ENCODE results near the gene STIP1.
A peak's percentile ranks its signal among the peaks of the same experiment; 100 is the strongest.

The STIP1 gene
- 66.7 to 72.0 reads per million in 2 donors for total RNA-seq

DNA sequence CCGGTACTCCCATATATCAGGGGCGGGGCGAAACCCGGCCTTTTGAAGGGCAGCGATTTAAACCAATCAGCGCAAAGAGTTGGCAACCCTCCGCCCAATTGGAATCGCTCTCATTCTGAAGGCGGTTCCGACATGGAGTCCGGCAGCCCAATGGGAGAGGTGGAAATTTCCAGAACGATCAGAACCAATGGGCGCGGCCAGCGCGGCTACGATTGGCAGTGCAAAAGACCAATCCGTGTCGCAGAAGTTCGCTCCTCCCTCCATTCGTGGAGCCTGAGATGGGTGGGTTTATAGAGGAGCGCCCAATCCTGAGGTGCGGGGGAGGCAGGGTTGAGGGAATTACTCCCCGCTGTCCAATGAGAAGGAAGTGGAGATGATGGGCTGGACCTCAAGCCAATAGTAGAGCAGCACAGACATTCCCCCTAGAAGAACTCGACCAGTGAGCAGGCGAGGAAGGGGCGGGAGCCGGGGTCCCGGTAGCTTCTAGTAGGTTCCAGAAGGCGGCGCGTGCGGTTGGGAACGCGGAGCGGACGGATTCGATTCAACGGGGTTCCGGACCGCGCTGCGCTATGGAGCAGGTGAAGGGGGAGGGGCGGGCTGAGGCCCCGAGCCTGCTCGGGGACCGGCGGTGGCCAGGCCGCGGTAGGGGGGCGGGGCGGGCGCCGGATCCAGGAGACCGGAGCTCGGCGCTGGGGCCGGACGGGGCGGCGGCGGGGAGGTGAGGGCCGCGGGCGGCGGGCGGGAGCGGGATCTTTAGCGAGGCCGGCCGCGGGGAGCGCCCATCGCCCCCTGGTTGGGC lies at the start of gene STIP1:
Gene STIP1, plus strand, starts transcription at position 479 of the 799 bp plus-strand sequence. Its CDS starts 91 bp downstream, at position 570.
- DNase-seq: peak; percentile 97 to 100 (median 99)

DNA sequence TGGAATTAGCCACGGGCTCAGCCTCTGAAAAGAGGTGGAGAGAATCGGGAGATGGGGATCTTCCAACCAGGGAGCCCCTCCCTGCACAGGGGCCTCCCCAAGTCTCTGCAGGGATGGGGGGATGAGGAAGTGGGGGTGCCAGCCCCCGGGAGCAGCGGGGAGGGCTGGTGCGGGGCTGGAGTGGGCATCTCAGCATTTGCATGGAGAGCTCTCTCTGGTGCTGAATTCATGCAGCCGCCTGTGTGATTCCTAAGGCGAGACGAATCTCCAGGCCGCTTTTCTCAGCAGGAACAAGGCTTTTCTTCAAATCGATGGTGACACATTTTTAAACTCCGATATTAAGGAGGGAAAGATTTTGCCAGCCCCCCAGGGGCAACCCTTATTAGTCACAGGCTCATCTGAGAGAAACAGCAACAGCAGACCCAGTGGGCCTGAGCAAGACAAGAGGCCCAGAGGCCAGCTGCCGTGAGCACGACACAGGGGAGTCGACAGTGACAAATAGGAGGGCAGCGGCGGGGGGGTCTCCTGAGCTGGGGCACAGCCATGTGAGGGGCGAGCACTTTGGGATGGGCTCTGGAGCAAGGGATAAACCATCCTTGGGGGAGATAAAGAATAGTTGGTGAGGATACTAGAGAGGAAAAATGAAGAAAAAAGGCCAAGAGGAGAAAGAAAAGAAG lies 49.1 kb upstream of the STIP1 start:
- DNase-seq: no peak

DNA sequence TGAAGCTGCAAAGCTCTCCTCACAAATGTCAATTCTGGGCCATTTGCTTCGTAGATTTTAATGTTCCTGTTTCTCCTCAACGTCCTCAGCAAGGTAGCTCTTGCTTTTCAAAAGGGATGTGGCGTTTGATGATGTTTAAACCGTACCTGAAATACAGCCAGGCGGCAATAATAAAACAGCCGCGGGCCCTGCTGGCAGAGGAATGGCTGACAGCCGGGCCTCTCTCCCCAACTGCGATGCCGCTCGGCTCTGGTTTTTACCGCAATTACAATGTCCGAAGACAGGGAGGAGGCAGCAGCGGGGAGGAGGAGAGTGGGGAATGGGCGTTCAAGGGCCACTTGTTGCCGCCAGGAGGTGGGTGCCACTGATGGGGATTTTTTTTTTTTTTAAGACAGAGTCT lies 47.6 kb upstream of the STIP1 start:
- DNase-seq: no peak

DNA sequence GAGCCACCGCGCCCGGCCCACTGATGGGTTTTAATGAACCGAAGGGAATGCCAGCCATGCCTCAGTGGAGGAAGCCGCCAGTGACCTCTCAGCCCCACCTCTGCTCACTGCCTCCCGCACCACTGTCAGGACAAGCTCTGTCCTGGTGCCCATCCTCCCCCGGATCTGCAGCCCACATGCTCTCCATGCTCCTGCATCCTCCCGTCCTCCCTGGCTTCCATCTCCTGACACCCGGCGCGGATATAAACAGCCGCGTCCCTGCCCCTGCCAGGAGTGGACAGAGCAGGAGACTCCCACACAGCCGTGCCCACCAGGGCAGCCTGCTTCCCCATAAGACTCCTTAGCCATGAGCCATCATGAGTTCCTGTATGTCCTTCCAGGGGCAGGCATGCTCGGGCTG lies 46.9 kb upstream of the STIP1 start:
- no peak for DNase-seq

DNA sequence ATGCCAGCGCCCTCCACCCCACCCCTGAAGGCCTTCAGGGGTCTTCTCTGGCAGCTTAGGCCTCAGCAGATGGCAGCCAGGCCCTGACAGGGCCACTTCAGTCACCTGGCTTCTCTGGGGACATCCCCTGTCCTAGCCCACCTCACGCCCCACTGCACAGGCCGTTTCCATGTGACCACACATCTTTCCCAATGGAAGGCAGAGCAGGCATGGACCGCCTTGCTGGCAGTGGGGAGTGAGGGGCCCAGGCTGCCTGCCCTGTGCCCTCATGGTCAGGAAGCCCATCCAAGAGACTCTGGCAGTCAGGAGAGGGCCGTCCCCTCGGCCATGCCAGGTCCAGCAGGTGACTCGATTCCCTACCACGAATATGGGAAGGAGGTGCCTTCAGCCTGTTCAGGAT lies 45.9 kb upstream of the STIP1 start:
- no peak for DNase-seq

DNA sequence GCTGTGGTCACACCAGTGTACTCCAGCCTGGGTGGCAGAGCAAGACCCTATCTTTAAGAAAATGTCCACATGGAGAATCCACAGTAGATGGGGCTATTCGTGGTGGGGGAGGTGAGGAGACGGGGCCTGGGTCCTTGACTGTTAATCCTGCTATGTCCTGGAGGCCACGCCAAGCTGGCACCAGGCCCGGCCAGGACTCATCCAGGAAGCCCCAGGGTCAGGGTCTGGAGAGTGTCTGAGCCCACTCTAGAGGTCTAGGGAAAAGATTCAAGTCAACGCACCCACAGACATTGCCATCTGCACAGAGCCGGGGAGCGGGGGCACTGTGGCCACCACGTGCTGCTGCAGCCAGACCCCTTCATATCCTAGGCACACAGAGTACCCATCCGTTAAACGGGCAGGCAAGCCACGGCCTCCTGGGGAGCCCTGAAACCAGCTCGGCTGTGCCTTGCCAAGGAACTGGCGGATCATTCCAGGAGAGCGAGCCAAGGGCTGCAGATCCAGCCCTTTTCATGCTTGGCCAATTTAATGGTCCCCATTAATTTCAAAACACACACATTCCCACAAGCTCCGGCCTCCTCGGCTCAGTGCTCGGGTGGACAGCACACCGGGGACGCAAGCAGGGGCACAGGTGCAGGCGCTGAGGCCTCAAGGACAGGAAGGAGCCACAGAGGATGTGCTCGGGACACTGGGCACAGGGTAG lies 44.7 kb upstream of the STIP1 start:
- DNase-seq: no peak

DNA sequence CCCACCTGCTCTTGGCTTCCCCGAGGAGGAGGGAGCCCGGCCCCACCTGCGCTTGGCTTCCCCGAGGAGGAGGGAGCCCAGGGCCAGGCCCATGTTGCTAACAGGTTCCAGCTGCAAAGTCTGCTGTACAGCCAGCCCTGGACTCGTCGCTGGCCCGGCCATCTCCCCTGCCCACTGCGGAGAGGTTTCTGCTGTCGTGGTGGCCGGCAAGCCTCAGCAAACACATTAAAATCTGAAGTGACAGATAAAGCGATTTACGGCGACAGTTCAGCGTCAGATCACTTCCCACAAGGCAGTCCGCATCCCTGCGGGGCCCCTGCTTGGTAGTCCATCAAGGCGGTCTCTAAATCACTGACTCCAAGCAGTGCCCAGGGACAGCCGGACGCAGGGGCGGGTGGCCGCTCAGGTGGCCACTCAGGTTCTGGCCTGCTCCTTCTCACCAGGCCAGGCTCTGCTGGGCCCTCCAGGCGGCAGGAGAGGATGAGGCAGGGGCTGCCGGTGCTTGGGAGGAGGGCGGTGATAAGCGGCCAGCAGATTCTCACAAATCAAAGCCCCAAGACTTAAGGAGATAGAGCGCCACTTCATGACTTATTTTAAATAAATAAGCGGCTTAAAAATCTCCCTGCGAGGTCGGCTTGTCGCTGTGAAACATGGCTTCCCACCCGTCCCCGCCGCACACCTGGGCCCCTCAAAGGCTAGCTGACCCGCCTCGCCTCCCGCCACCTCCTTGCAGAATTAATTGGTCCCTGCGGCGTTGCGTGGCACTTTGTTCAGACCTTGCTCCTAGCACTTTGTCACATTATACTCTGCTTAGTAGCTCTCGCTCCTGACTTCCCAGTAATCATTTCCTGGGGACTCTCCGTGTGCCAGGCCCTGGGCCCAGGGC lies 41.1 kb upstream of the STIP1 start:
- no peak for DNase-seq

DNA sequence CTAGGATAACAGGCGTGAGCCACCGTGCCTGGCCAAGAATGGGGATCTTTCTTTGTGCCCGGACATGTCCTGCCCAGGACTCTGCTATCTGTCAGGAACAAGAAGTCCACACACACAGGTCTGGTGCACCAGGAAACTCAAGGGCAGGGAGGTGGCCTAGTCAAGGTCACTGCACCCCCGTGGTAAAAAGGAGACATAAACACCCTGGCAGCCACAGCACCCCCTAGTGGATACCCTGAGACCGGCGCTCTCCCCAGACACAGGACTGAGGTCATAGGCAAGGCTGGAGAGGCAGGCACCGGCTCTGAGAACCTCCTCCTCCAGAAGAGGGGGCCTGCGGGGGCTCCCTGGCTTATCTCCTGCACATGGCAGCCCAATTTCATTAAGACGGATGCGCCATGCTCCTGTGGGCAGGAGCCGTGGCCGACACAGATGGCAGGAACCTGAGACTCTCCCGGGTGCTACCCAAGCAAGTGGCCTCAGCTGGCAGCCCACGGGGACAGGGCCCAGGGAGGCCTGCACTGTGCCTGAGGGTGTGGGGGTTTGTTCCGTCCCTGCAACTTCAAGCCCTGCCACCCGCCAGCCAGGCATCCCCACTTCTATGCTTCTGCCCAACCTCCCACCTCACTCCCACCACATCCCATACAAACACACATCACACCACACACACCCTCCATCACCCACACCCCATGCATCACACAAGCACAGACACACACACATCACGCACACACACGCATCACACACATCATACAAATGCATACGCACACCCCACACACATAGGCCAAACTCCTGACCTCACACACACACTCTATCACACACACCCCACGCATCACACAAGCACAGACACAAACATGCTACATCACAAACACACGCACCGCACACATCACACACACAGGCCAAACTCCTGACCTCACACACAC lies 39.7 kb upstream of the STIP1 start:
- peak in 4 of 5 experiments; percentile 17 to 71 (median 38) for DNase-seq

DNA sequence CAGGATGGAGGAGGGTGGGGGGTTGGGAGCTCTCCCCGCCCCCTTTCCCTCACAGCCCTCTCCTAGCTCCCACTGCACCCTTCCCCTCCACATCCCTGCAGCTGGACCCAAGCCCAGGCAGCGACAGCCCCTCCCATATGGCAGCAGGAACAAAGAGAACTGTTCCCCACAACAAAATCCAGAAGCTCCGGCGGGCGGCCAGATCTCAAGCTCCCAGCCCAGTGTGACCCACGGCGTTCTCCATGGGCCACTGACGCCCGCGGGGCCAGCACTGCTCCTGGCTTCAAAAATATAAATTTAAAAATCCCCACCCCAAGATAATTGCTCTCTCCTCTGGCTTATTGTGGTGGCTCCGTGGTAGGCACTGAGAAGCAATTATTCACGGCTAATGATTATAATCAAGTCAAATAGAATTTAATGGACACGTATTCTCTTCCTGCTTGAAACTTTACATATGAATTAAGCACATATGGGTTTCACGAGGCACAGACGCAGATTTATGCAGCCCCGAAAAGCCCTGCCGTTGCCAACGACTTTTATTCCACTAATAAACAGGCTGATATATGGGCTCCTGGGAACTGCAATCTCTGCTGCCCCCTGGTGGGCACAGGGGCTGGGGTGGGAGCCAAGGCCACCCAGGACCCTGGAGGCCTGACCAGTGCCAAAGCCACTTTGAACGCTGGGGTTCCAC lies 37.6 kb upstream of the STIP1 start:
- peak; percentile 51 to 61 (median 52) for DNase-seq

DNA sequence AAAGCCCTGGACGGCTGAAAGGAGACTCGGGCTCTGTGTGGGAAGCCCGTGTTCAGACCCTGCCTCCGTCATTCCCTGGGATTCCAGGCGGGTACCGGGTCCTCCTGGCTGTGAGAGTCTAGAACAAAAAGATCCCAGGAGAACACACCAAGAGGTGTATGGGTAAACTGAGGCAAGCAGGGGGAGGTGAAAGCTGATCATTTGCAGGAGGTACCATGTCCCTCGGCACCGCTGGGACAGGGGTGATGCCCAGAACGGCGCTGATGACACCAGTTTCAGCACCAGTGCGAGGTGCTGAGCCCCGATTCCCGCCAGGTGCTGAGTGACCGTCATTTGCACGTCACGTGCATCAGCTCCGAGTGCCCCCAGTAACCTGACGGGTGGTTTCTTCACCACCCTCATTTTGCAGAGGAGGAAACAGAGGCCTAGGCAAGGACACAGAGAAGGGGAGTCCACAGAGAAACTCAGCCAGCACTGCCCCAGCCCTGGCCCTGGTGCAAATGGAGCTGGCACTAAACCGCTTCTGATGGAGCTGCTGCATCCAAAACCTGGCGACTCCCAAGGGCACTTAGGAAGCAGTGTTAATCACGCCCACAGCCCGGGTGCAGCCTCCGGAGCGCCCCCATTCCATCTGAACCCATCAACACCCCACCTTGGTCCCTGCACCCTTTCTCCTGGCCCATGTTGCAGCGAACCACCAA lies 36.9 kb upstream of the STIP1 start:
- DNase-seq: no peak

DNA sequence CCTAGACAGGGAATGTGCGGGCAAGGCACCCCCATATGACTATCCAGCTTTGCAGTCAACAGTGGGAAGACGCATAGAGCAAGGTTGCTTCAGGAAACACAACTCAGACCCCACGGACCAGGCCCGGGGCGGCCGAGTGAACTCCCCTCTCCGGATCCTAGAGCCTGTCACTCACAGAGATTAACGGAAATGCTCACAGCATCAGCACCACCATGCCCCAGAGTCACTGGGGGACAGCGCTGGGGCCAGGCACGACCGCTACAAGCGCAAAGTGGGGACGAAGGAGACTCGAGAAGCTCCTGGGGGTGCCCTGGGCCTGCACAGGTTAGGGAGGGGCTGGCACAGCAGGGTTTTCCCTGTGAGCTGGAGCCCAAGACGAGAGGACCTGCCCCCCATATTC lies 35.9 kb upstream of the STIP1 start:
- no peak for DNase-seq

DNA sequence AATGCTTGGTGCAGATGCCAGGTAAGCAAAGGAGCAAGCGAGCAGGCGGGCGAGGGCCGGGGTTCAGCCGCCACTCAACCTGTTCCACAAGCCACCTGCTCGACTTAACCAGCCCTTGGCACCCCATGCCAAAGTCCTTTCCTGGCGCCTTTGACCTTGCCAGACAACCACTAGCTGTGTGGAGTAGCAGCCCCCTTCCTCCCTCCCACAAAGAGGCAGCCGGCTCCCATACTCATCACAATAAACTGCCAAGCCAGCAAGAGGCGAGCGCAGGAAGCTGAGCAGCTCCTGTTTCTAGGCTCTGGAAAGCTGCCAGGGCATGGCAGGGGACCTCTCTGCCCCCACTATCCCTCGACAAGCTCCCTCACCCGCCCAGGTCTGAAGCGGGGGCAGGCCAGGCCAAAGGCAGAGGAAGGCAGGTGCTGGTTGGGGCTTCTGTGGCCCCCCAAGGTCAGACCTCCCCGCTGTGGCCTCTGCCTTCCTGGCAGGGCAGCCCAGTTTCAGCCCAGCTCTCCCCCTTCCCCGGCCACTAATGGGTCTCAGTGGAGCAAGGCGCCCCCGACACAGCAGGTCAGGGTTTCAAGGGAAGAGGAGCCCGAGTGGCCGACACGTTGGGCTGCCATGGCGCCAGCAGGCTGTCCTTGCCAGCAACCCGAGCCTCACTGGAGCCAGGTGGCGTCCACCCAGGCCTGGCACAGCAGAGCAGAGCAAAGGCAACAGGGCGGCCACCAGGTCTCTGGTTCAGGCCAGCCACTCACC lies 35.3 kb upstream of the STIP1 start:
- DNase-seq: no peak

DNA sequence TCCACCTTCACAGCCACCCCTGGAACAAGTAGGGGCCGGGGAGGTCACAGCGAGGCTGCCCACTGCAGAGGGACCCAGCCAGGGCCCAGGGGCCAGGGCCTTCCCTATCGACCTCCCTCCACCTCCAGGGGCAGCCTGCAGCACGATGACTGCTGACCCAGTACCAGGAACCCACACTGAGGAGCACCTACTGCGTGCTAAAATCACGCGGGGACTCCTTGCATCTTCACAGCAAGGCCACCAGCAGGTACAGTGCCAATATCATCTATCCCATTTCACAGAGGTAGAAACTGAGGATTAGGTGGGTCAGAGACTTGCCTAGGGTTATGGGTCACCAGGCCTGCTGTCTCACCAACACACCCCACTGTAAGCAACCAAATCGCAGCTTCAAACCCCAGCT lies 34.6 kb upstream of the STIP1 start:
- DNase-seq: no peak

DNA sequence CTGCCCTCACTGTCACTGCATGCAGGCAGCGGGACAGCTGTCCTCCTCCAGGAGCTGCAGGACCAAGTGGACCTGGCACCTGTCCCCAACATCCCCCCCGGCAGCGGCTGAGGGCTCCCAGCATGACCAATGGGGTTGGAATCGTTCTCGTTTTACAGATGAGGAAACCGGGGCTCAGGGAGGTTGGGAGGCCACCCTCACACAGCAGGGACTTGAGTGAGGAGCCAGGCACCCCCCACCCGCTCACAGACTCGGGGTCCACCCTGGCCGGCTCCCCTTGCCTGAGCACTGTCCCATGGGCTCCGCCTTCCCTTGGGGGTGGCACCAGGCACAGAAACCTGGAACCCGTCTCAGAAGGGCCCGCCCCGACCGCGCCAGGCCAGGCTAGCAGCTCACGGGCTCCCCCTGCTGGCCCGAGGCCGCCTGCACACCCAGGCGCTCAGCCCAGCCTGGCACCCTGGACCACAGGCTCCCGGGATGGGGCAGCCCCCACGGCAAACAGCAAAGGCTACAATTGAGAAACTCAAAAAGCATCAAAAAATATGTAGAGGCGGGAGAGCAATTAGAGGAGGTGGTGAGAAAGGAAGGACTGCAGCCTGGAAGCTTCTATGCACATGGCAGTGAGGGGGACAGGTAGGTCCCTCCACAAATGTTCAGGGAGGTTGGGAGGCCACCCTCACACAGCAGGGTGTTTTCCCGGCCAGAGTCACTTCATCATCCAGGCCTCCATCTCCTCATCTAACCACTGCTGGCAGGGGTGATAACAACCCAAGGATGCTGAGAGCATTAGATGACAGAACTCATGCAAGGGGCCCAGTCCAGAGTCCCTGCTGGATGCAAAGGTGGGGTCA lies 32.9 kb upstream of the STIP1 start:
- peak; percentile 39 to 59 (median 53) for DNase-seq

DNA sequence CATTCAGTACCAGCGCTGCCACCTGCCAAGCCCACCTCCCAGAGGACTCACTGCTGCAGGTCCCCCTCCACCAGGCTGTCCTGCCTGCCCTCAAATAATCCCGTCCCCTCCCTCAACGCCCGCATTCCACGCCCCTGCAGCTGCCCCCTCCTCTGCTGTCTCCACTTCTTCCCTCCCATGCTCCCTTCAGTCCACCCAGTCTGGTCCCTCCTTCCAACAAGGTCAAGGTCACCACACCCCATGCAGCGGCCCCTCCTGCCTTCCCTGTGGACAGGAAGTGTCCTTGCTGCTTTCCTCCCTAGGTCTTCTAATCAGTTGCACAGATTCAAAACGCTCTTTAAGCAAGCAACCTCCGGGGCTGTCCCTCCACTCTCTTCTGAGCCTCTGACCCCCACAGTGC lies 32.2 kb upstream of the STIP1 start:
- no peak for DNase-seq

DNA sequence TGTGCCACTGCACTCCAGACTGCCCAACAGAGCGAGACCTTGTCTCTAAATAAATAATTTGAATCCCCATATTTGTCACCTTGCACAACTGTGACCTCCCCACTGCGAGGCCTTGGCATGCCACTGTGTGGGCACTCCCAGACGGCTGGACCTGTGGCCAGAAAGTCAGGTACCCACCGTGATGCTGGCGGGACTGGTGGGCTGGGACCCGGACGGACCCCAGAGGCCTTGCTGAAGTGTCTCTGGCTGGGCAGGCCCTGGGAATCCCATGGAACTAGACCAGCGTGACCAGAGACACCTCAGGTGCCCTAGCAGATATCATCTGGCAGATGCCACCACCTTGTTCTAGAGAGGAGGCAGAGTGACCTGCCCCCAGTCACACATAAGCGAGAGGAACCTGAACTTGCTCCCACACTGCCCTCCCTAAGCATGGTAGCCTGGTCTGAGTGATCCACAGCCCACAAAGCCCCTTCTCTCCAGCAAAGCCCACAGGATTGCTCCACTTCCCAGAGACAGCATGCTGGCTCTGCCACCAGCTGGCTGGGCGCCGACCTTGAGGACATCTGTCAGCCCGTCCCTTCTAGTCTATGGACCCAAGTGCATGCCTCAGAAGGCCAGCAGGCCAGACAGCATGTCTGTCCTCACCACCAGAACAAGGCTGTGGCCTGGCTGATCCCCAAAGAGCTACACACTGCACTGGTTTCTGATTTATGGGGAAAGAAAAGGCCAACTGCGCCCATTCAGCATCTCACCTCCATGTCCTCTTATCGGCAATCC lies 29.5 kb upstream of the STIP1 start:
- no peak for DNase-seq

DNA sequence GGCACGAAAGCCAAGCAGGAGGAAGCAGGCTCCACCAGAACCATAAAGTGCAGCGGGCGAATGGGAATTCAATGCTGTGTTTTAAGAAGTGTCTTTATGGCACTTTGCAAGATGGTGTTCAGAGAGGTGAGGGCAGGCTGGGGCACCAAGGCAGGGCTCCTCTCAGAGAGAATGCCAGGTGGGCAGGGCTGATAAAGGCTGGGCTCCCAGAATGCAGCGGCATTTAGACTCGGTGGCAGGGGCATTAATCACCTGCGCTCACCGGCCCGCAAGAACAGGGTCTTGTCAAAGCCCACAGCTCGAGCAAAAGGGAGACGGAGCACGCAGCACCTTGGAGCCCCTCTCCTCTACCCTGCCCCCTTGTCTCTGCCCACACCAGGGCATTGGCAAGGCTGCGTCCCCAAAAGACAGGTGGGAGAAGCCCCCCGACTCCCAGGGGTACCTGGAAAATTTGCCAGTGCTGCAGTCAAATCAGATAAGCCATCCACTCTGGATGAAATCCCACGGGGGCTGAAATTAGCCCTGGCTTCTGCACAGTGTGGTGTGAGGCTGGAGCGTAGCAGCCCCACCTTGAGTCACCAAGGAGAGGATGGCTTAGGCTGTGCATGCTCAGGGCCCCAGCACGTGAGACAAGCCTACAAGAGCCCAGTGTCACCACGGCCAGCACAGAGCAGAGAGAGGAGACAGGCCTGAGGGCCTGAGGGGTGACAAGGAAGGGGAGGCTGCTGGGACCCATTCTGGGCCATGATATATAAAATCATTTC lies 28.2 kb upstream of the STIP1 start:
- DNase-seq: no peak

All from T-helper 2 cell (primary cell).